HepG2 (cell line): ENCODE measurements around the gene RHOD.

ENCODE experiments used
- SIX1 ChIP-seq: sonication (generic); formaldehyde crosslinking; IDR thresholded peaks from 2 replicates; pipeline ENCODE4 v1.4.0; 2020; ENCODE audit warnings: missing genetic modification reagents, borderline replicate concordance
- SOX6 ChIP-seq, 2 experiments: fragments of 450-650 bp in 1 of 2; sonication (generic) in 1 of 2; formaldehyde crosslinking in 1 of 2; IDR thresholded peaks; 2 replicates each; pipeline versions ENCODE4 v1.4.0 to v1.6.1; 2017 to 2020; ENCODE audit warnings: antibody characterized with exemption in 1 of 2, mild to moderate bottlenecking in 1 of 2, missing genetic modification reagents in 1 of 2
- SPEN ChIP-seq: sonication (generic); formaldehyde crosslinking; IDR thresholded peaks from 2 replicates; pipeline ENCODE4 v1.5.1; 2020; ENCODE audit warnings: low read depth, mild to moderate bottlenecking, missing genetic modification reagents
- TF ChIP-seq, protein P1 (sequence below): sonication (generic); formaldehyde crosslinking; IDR thresholded peaks from 2 replicates; pipeline ENCODE4 v1.5.1; 2020; ENCODE audit warnings: mild to moderate bottlenecking, missing genetic modification reagents

DNA sequence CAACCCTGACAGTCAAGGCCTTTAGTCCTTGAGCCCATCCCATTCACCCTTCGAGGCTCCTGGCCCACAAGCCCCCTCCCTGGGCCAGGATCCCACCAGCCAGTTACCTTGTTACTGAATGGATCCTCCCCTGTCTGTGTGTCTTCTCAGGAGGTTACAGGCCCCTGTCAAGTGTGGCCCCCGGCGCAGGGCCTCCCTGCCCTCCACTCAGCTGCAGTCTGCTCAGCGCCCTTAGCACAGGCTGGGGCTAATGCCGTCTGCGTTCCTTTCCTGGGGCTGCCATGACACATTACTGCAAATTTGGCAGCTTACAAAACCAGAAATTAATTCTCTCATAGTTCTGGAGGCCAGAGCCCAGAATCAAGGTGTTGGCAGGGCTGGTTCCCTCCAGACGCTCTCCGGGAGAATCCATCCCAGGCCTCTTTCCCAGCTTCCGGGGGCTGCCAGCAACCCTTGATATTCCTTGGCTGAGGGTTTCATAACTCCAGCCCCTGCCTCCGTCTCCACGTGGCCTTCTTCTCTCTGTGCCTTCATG is 43.1 kb upstream of the RHOD start:
- TF ChIP-seq SOX6 (IDR thresholded peaks at IDR 0.05) = no peak
- no peak for TF ChIP-seq SOX6 (CRISPR knock-in tag; IDR thresholded peaks at IDR 0.05)
- TF ChIP-seq, protein P1, sequence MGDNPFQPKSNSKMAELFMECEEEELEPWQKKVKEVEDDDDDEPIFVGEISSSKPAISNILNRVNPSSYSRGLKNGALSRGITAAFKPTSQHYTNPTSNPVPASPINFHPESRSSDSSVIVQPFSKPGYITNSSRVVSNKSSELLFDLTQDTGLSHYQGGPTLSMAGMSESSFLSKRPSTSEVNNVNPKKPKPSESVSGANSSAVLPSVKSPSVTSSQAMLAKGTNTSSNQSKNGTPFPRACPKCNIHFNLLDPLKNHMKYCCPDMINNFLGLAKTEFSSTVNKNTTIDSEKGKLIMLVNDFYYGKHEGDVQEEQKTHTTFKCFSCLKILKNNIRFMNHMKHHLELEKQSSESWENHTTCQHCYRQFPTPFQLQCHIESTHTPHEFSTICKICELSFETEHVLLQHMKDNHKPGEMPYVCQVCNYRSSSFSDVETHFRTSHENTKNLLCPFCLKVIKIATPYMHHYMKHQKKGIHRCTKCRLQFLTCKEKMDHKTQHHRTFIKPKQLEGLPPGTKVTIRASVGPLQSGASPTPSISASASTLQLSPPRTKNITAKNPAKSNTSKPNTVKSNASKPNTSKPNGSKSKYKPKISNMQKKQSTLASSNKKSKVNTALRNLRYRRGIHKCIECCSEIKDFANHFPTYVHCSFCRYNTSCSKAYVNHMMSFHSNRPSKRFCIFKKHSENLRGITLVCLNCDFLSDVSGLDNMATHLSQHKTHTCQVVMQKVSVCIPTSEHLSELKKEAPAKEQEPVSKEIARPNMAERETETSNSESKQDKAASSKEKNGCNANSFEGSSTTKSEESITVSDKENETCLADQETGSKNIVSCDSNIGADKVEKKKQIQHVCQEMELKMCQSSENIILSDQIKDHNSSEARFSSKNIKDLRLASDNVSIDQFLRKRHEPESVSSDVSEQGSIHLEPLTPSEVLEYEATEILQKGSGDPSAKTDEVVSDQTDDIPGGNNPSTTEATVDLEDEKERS (CRISPR knock-in tag) = no peak
- no peak for TF ChIP-seq SPEN (CRISPR knock-in tag)
- TF ChIP-seq SIX1 = no peak
